ENCODE results near the gene MANF.

Gene MANF

DNA sequence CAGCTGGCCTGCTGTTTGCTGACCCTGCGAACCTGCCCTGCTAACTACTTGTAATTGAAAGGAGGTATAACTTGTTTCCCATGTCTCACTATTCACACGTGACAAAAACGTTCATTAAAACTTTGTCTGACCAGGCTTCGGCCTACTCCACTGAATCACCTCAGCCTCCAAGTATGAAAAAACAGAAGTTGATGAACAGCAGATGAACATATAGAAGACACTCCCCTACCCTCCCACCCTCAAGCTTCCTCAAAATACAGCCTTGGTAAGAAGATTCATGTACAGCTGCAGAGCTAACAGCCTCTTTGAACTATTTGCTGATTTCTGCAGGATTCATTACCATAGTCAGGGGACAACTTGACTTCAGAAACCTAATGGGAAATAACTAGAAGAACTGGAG, 16.6 kb downstream of the MANF start:
- Histone ChIP-seq H3K4me1 (peaks cover 0 to 10% (median 2%) of the 10 kb centered on the region in 4 donors), H3K27me3 (no peaks in the 10 kb centered on the region), H3K36me3 (peaks cover 17 to 74% (median 35%) of the 10 kb centered on the region in 3 donors), H3K4me3 (no peak overlapping the region), H3K27ac (no peak overlapping the region), H3K9me3 (no peaks in the 10 kb centered on the region)
- TF ChIP-seq, protein P1, sequence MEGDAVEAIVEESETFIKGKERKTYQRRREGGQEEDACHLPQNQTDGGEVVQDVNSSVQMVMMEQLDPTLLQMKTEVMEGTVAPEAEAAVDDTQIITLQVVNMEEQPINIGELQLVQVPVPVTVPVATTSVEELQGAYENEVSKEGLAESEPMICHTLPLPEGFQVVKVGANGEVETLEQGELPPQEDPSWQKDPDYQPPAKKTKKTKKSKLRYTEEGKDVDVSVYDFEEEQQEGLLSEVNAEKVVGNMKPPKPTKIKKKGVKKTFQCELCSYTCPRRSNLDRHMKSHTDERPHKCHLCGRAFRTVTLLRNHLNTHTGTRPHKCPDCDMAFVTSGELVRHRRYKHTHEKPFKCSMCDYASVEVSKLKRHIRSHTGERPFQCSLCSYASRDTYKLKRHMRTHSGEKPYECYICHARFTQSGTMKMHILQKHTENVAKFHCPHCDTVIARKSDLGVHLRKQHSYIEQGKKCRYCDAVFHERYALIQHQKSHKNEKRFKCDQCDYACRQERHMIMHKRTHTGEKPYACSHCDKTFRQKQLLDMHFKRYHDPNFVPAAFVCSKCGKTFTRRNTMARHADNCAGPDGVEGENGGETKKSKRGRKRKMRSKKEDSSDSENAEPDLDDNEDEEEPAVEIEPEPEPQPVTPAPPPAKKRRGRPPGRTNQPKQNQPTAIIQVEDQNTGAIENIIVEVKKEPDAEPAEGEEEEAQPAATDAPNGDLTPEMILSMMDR (IDR thresholded peaks at IDR 0.05), result no peak
- intact Hi-C loops (cut with DNase I; ENCODE audit: low total_unique reads), result no loop called here
- no peak for DNase-seq

DNA sequence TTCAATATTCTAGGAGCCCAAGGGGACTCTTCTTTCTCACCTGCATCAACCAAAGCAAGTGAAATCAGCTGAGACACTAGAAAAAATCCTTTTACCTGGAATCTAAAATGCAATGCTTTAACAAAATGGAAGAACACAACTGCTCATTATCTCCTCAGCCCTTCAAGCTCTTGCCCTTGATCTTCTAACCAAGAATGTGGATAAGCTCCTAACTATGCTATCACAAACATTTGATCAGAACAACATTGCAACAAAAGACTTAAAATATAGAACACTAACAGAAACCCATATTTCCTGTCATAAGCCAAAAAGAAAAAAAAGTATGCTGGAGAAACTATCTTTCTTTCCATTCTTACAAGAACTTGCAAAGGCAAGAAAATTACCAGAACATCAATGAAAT, 18.6 kb downstream of the MANF start:
- Histone ChIP-seq H3K9me3 (no peaks in the 10 kb centered on the region), H3K4me3 (no peak overlapping the region), H3K27me3 (no peaks in the 10 kb centered on the region), H3K4me1 (no peaks in the 10 kb centered on the region), H3K27ac (no peak overlapping the region), H3K36me3 (peaks cover 13 to 62% (median 22%) of the 10 kb centered on the region in 3 donors)
- TF ChIP-seq, protein P1 (IDR thresholded peaks at IDR 0.05), result no peak
- intact Hi-C loops (cut with DNase I; ENCODE audit: low total_unique reads), result no loop called here
- no peak for DNase-seq

DNA sequence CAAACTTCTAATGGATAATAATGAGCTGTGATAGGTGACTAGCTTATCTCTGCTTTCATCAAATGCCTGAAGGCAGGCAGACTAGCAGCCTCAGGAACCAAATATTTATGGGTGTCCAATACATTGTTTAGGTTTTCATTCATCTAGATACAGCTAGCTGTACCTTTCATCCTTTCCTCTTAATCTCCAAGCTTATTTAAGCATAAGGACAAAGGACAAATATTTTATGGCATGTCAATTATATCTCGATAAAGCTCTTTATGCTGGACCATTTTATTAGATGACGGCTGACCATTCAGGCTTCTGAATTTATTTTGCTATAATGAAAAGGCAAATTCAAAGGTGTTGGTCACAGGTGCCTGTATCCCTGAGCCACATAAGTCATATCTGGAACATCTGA, 22.9 kb downstream of the MANF start:
- no peaks in the 10 kb centered on the region for H3K4me1 ChIP-seq
- peaks cover 34 to 64% (median 38%) of the 10 kb centered on the region in 3 donors for H3K36me3 ChIP-seq
- intact Hi-C loops (cut with DNase I; ENCODE audit: low total_unique reads), result no loop called here
- TF ChIP-seq, protein P1 (IDR thresholded peaks at IDR 0.05), result no peak
- no peaks in the 10 kb centered on the region for H3K9me3 ChIP-seq
- H3K4me3 ChIP-seq, result no peak overlapping the region
- H3K27me3 ChIP-seq, result no peaks in the 10 kb centered on the region
- DNase-seq, result no peak
- H3K27ac ChIP-seq, result no peak overlapping the region

DNA sequence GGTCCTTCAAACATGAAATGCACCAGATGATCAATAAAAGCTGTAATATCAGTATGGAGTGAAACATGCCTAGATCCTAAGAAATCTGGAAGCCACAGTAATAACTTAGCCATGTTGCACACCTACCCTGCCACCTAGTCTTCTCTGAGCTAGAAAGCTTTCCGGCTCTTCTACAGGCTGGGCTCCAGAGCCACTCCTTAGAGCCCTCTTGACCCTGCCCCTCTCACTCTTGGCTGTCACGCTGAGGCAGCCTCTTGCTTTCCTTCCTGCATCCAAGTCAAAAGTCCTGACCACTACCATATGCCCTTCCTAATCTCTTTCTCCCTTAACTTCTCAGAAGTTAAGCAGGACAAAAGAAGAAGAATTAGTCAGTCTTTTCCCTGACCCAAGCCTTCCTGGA, 23.7 kb downstream of the MANF start:
- H3K9me3 ChIP-seq, result no peaks in the 10 kb centered on the region
- H3K4me3 ChIP-seq, result no peak overlapping the region
- H3K4me1 ChIP-seq, result no peaks in the 10 kb centered on the region
- no peaks in the 10 kb centered on the region for H3K27me3 ChIP-seq
- intact Hi-C loops (cut with DNase I; ENCODE audit: low total_unique reads), result no loop called here
- TF ChIP-seq, protein P1 (IDR thresholded peaks at IDR 0.05), result no peak
- H3K27ac ChIP-seq, result no peak overlapping the region
- H3K36me3 ChIP-seq, result peaks cover 36 to 64% (median 41%) of the 10 kb centered on the region in 3 donors
- no peak for DNase-seq

DNA sequence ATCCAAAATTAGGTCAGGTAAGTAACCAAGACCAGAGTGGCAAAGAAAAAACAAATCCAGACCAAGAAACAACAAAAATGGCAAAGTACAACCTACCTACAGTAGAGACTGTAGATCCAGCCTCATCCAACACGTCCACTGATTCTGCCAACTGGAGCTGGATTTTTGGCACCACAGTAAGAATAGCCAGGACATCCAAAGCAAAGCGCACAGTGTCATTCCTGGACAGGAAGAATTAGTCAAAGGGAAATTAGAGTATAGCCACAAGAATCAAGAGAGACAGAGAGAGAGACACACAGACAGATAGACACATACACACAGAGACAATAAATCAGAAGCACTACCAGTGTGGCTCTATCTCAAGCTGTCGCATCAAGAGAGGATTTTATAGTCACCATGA, 37.1 kb downstream of the MANF start:
- Histone ChIP-seq H3K27me3 (no peaks in the 10 kb centered on the region), H3K27ac (no peak overlapping the region), H3K36me3 (peaks cover 45 to 82% (median 57%) of the 10 kb centered on the region in 3 donors), H3K4me3 (no peak overlapping the region), H3K4me1 (no peaks in the 10 kb centered on the region), H3K9me3 (no peaks in the 10 kb centered on the region)
- DNase-seq, result no peak
- intact Hi-C loops (cut with DNase I; ENCODE audit: low total_unique reads), result no loop called here
- TF ChIP-seq, protein P1 (IDR thresholded peaks at IDR 0.05), result no peak

DNA sequence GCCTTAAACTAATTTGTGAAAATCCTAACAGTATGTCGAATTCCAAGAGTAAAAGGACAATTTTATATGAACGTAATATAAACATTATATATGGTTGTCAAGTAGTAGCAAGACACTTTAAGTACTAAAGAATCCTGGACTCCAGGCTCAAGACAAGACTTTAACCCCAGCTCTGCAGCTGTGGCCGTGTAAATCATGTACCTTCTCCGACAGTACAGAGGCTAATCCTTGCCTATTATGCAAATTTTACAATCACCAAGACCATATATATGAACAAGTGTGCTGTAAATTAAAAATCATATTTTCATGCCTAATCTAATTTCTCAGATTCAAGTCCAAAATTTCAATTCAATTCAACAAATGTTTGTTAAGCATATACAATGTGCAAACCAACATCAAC, 41.8 kb downstream of the MANF start:
- DNase-seq, result no peak
- TF ChIP-seq, protein P1 (IDR thresholded peaks at IDR 0.05), result no peak
- Histone ChIP-seq H3K4me1 (no peaks in the 10 kb centered on the region), H3K9me3 (no peaks in the 10 kb centered on the region), H3K27ac (no peak overlapping the region), H3K4me3 (no peak overlapping the region), H3K27me3 (no peaks in the 10 kb centered on the region), H3K36me3 (peaks cover 45 to 85% (median 61%) of the 10 kb centered on the region in 3 donors)
- intact Hi-C loops (cut with DNase I; ENCODE audit: low total_unique reads), result no loop called here

Measured in tibial artery (tissue), 4 donors.